Aortic smooth muscle cell (primary cell): Measurements from ENCODE around the gene CNKSR3. TPM values are rescaled to one million over a fixed set of nuclear protein-coding genes. Genes with fewer than 3 reads are reported as not detected.

Source experiments
- total RNA-seq: library from RNA; depleted of rRNA; stranded (reverse); fragments of >200 nt; gene quantifications from 2 replicates; pipeline ENCODE4 v1.2.3, GENCODE V29; 2014

The CNKSR3 gene
- 6.7 and 15.5 TPM in 2 replicates for total RNA-seq

GRCh38 chr6:154510144-154510905, at the start of gene CNKSR3:
Gene CNKSR3, minus strand, starts transcription at chr6:154510685. Its CDS starts 571 bp downstream, at chr6:154510114.

GRCh38 chr6:154356690-154357089, 153.8 kb downstream of the CNKSR3 start, which contains the start of gene IPCEF1:
Gene IPCEF1, minus strand, starts transcription at chr6:154356803. Its CDS starts 90,856 bp downstream, at chr6:154265947.

Other genes starting within 250 kb of the CNKSR3 start
- gene IPCEF1, start 153.9 kb downstream of the CNKSR3 start, total RNA-seq = 0.12 and 0.13 TPM in 2 replicates
- 24.7 and 30.9 TPM in 2 replicates for gene SCAF8, start 222.7 kb upstream of the CNKSR3 start, total RNA-seq